Tibial artery (tissue), 4 donors: Measurements from ENCODE around the gene CATSPERZ.

ENCODE experiments used
- DNase-seq, 2 donors: peaks; one replicate each; pipeline ENCODE4 v3.0.0-alpha.2; 2019
- H3K27ac ChIP-seq, 2 donors: fragments of 200-600 bp; sonication (generic) in 1 of 2; 1 replicate in 1 of 2; 2 replicates in 1 of 2; pipeline ENCODE4 v1.5.1; 2018 to 2019; ENCODE audit warnings: mild to moderate bottlenecking in 1 of 2
- H3K27me3 ChIP-seq, 2 donors: fragments of 200-600 bp; sonication (generic) in 1 of 2; one replicate each; pipeline versions ENCODE4 v1.5.1 to v1.6.0; 2016 to 2019
- H3K36me3 ChIP-seq, 3 donors: fragments of 200-600 bp; sonication (generic) in 2 of 3; one replicate each; pipeline ENCODE4 v1.5.1; 2016 to 2019; ENCODE audit warnings: mild to moderate bottlenecking in 2 of 3
- H3K4me1 ChIP-seq, 4 donors: fragments of 200-600 bp; sonication (generic) in 2 of 4; 1 replicate in 3 of 4; 2 replicates in 1 of 4; pipeline ENCODE4 v1.5.1; 2016 to 2019
- H3K4me3 ChIP-seq, 2 donors: fragments of 200-600 bp; sonication (generic) in 1 of 2; 1 replicate in 1 of 2; 2 replicates in 1 of 2; pipeline ENCODE4 v1.5.1; 2018 to 2019; ENCODE audit warnings: mild to moderate bottlenecking in 2 of 2
- H3K9me3 ChIP-seq, 3 donors: fragments of 200-600 bp; sonication (generic) in 1 of 3; one replicate each; pipeline ENCODE4 v1.5.1; 2016 to 2019
- CTCF ChIP-seq, 2 experiments: fragments of 200-600 bp in 1 of 2; fragments of 450-650 bp in 1 of 2; IDR thresholded peaks; one replicate each; pipeline ENCODE4 v1.5.1; 2017 to 2019; ENCODE audit warnings: antibody characterized with exemption in 2 of 2, mild to moderate bottlenecking in 1 of 2, moderate library complexity in 1 of 2
- intact Hi-C: fragments of 100-400 bp; cut with DNase I; formaldehyde crosslinking; loops from one replicate; pipeline ENCODE4 v1.15.0; 2023; ENCODE audit warnings: low total_unique reads

Gene CATSPERZ

GRCh38 chr11:64265176-64266160 lies 34.7 kb upstream of the CATSPERZ start:
- Histone ChIP-seq H3K9me3 (no peaks in the 10 kb centered on the region), H3K36me3 (peaks cover 17 to 67% (median 47%) of the 10 kb centered on the region in 3 donors), H3K27ac (no peak overlapping the region), H3K4me1 (peaks cover 6 to 23% (median 13%) of the 10 kb centered on the region in 4 donors), H3K27me3 (no peaks in the 10 kb centered on the region), H3K4me3 (no peak overlapping the region)
- no peak for TF ChIP-seq CTCF (IDR thresholded peaks at IDR 0.05)
- intact Hi-C loops: loop anchor here (5.0 kb wide), 1 partner anchor 58 kb away; the partner anchor contains the start of gene FERMT3
- no peak for DNase-seq

- Histone ChIP-seq H3K36me3 (peaks cover 17 to 60% (median 47%) of the 10 kb centered on the region in 3 donors), H3K27ac (no peak overlapping the region), H3K27me3 (no peaks in the 10 kb centered on the region), H3K4me1 (peaks cover 6 to 23% (median 13%) of the 10 kb centered on the region in 4 donors), H3K4me3 (no peak overlapping the region), H3K9me3 (no peaks in the 10 kb centered on the region)
- TF ChIP-seq CTCF (IDR thresholded peaks at IDR 0.05): no peak
- intact Hi-C loops: loop anchor here (5.0 kb wide), 1 partner anchor 59 kb away; the partner anchor contains the start of gene FERMT3
- no peak for DNase-seq
Measured at GRCh38 chr11:64266339-64266738, 33.8 kb upstream of the CATSPERZ start.

- Histone ChIP-seq H3K27ac (peak overlapping the region; percentile 84 to 96), H3K4me1 (peaks cover 6 to 32% (median 22%) of the 10 kb centered on the region in 4 donors), H3K27me3 (no peaks in the 10 kb centered on the region), H3K4me3 (no peak overlapping the region), H3K9me3 (no peaks in the 10 kb centered on the region), H3K36me3 (peaks cover 17 to 50% (median 42%) of the 10 kb centered on the region in 3 donors)
- intact Hi-C loops: loop anchor here (5.0 kb wide), 1 partner anchor 60 kb away; the partner anchor contains the start of gene FERMT3
- no peak for TF ChIP-seq CTCF (IDR thresholded peaks at IDR 0.05)
- DNase-seq: no peak
Measured at GRCh38 chr11:64267207-64267945, 32.8 kb upstream of the CATSPERZ start.

- intact Hi-C loops: loop anchor here (5.0 kb wide), 1 partner anchor 61 kb away; the partner anchor contains the start of gene FERMT3
- TF ChIP-seq CTCF (IDR thresholded peaks at IDR 0.05): no peak
- DNase-seq: peak in 1 of 2 donors; percentile 82
- Histone ChIP-seq H3K4me3 (peak overlapping the region; percentile 60 to 77), H3K36me3 (peaks cover 17 to 41% (median 33%) of the 10 kb centered on the region in 3 donors), H3K9me3 (no peaks in the 10 kb centered on the region), H3K4me1 (peaks cover 6 to 35% (median 22%) of the 10 kb centered on the region in 4 donors), H3K27me3 (no peaks in the 10 kb centered on the region), H3K27ac (peak overlapping the region; percentile 84 to 96)
Measured at GRCh38 chr11:64268025-64268892, 31.9 kb upstream of the CATSPERZ start.
